Posterior vena cava (tissue), 2 donors: ENCODE results near the gene SH3BGRL3. TPM values are rescaled to one million over a fixed set of nuclear protein-coding genes. Genes with fewer than 3 reads are reported as not detected.
A peak's percentile ranks its signal among the peaks of the same experiment; 100 is the strongest.
"Not testable (repeated sequence)": the region's sequence is repeated elsewhere in the genome, so short reads cannot be mapped to it uniquely, and the experiment has no call there.

Experiments
- DNase-seq: peaks from one replicate; pipeline ENCODE4 v3.0.0-alpha.2; 2020; ENCODE audit warnings: low spot score
- intact Hi-C, 2 donors: fragments of 100-400 bp; cut with DNase I; formaldehyde crosslinking; loops; one replicate each; pipeline versions ENCODE4 v1.14.1 to v1.14.2; 2022 to 2023
- long read RNA-seq, 2 donors: library from polyadenylated mRNA; unstranded; transcript quantifications; one replicate each; pipeline ENCODE4 v2.0.0, GENCODE V29; 2020 to 2021
- total RNA-seq, 2 donors: library from RNA; stranded (reverse); fragmentation: NEBNext Ultra II Directional; extraction: Animal tissue kit (Norgen Biotek cat#: 25700); gene quantifications; one replicate each; pipeline ENCODE4 v1.2.1, GENCODE V29; 2021
- donor health status: DM: yes; HTN: yes; CAD: no.
- donor health status: DM: yes; HTN: yes; CAD: no.

SH3BGRL3 gene
- 100 to 1,000 TPM; 163 to 190 TPM for total RNA-seq
- long read RNA-seq, donor 1, transcript SH3BGRL3-201 (3 exons, 1,661 nt) = major isoform, 49 of 57 reads
- long read RNA-seq, donor 1, partial matches to known transcripts = 5 of 57 reads
- long read RNA-seq, donor 1, other reads (novel, unspliced or antisense) = 2 of 57 reads
- long read RNA-seq, donor 2, transcript SH3BGRL3-202 (2 exons, 768 nt) = minor isoform, 6 of 70 reads
- long read RNA-seq, donor 2, transcript SH3BGRL3-201 (3 exons, 1,661 nt) = major isoform, 54 of 70 reads
- long read RNA-seq, donor 2, partial matches to known transcripts = 8 of 70 reads
- long read RNA-seq, donor 2, other reads (novel, unspliced or antisense) = 2 of 70 reads

DNA sequence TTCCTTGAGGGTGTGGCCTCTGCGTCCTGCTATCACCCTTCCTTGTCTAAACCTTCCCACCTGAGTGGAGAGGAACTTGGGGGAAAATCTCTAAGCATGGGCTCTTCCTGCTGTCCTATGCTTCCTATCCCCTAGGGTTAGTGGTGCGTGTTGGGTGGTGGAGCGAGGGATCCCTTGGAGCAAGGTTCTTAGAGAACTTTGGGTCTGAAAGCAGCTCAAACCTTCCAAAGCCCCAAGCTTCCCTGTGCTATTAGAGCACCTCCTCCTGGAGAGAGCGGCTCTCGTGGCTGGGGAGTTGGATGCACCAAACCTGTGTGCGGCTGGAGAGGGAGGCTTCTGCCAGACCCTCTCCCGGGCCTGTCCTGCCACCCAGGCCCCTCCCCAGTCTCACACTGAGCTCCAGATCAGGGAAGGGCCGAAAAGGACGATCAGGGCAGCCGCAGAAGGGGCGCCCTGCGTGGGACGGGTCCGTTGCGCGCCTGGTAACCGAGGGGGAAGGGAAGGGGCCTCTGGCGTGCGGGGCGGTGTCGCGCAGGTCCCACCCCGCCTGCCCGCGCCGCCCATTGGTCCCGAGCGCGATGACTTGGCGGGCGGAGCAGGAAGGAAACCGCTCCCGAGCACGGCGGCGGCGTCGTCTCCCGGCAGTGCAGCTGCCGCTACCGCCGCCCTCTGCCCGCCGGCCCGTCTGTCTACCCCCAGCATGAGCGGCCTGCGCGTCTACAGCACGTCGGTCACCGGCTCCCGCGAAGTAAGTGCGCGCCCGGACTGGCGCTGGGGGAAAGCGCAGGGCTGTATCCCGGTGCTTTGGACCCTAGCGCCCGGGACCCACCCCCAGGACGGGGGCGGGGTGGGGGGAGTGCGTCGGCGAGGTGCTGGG is at the start of gene SH3BGRL3:
TSS of gene SH3BGRL3 (plus strand) at position 631 of the 877 bp plus-strand sequence. CDS start at position 701, 70 bp downstream.
- DNase-seq = peak; percentile 96
- intact Hi-C loops = no loop called here

DNA sequence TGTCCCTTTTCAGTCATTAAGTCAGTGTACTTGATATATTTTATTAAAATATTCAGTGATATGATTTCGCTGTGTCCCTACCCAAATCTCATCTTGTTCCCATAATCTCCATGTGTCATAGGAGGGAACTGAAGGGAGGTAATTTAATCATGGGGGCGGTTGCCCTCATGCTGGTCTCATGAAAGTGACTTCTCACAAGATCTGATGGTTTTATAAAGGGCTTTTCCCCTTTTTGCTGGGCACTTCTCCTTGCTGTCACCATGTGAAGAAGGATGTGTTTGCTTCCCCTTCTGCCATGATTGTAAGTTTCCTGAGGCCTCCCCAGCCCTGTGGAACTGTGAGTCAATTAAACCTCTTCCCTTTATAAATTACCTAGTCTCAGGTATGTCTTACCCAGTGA is 49.2 kb upstream of the SH3BGRL3 start:
- intact Hi-C loops, DNase-seq: not testable (repeated sequence)

GRCh38 chr1:26233903-26234643 is 45.8 kb upstream of the SH3BGRL3 start, which contains the start of gene CEP85:
CEP85 (plus strand) TSS chr1:26234200; CDS start chr1:26239784, 5,584 bp downstream.
- DNase-seq = peak; percentile 99
- intact Hi-C loops = no loop called here

GRCh38 chr1:26234644-26235370 is 45.1 kb upstream of the SH3BGRL3 start:
- no peak for DNase-seq
- intact Hi-C loops = no loop called here

GRCh38 chr1:26237230-26237966 is 42.5 kb upstream of the SH3BGRL3 start:
- intact Hi-C loops = no loop called here
- DNase-seq = no peak

DNA sequence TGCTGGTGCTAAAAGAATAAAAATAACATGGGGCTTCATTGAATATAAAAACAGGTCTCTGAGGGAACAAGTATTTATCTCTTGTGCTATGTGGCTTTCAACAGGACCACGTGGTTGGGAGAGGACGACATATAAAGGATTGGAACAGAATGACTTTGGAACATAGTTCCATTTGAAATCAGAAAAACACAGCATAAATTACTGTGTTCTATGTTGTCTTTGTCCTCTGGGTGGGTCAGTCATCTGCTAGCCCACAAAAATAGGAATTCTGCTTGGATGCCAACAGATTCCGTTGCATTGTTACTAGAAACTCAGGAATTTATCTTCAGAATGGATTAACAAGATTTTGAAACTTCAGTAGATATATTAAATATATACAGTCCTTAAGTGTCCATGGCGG is 40.0 kb upstream of the SH3BGRL3 start:
- DNase-seq = no peak
- intact Hi-C loops = no loop called here

DNA sequence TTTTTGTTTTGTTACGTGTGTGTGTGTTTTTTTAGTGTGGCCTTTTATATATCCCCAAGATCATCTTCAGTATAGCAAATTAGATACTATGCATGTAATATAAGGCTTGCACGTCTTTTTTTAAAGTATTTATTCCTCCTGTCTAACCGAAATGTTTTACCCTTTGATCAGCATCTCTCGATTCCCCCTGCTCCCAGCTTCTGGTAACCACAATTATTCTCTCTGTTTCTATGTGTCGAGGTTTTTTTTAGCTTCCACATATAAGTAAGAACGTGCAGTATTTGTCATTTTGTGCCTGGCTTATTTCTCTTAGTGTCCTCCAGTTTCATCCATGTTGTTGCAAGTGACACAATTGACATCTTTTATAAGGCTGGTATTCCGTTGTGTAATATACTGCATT is 27.2 kb upstream of the SH3BGRL3 start:
- intact Hi-C loops = no loop called here
- no peak for DNase-seq

GRCh38 chr1:26254404-26254803 is 25.5 kb upstream of the SH3BGRL3 start:
- intact Hi-C loops = no loop called here
- DNase-seq = no peak

DNA sequence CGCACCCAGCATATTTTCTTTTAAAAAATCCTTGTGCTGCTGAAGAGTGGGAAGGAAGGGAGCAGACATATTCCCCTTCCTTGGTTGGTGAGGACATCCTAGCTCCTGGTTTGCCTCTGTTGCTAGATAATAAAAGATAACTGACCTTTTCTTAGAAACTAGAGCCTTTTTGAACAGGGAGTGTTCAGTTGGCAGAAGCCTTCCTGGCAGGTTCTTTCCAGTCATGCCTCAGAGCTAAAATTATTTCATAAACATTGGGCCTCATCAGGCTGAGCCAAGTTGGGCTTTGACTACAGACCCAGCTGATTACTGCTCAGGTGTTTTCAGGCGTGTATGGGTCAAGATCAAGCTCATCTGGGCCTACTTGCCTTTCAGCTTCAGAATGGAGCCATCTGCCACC is 22.7 kb upstream of the SH3BGRL3 start:
- no peak for DNase-seq
- intact Hi-C loops = no loop called here

GRCh38 chr1:26259005-26259404 is 20.9 kb upstream of the SH3BGRL3 start:
- intact Hi-C loops = no loop called here
- DNase-seq = no peak

DNA sequence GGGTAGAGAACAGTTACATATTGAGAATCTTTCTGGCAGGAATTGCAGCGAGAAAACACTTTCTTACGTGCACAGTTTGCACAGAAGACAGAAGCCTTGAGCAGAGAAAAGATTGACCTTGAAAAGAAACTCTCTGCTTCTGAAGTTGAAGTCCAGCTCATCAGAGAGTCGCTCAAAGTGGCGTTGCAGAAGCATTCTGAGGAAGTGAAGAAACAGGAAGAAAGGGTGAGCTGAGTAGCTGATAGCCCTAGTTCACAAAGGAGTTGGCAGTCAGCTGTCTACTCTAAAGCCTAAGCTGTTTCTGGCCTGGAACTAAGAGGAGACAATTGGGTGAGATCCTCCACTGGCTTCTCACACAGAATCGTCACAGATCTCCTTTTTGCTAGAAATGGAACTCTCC is 20.3 kb upstream of the SH3BGRL3 start:
- intact Hi-C loops = no loop called here
- DNase-seq = no peak

DNA sequence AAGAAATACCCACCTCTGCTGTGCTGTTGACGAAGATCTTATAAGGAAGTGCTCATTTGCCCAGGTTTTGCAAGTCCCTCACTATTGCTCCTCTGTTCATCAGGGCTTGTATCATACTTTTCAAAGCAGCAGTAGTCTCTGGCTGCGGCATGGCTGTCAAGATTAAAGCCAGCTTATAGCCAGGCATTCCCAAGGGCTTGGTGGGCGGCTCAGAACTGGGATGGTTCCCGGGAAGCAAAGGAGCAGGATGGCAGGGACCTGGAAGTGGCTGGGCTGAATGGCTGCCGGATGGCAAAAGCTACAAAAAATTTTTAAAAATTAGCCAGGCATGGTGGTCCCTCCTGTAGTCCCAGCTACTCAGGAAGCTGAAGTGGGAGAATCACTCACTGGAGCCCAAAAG is 16.7 kb upstream of the SH3BGRL3 start:
- intact Hi-C loops = no loop called here
- DNase-seq = no peak

DNA sequence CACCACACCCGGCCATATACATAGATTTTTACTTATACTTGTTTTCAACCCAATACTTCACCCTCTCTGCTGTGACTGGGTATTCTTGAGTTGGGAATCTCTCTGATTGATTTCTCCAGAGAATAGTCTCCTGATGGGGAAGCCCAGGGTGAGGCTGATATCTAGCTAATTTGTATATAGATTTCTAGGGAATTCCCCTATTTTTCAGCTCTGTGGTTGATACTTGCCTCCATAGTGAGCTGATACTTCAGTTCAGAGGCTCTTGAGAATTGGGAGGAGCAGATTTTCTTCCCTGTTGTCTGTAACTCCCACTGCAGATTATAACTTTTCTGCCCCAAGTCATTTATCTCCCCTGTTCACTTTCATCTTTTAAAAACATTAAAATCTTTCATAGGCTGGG is 14.5 kb upstream of the SH3BGRL3 start:
- DNase-seq = no peak
- intact Hi-C loops = no loop called here

DNA sequence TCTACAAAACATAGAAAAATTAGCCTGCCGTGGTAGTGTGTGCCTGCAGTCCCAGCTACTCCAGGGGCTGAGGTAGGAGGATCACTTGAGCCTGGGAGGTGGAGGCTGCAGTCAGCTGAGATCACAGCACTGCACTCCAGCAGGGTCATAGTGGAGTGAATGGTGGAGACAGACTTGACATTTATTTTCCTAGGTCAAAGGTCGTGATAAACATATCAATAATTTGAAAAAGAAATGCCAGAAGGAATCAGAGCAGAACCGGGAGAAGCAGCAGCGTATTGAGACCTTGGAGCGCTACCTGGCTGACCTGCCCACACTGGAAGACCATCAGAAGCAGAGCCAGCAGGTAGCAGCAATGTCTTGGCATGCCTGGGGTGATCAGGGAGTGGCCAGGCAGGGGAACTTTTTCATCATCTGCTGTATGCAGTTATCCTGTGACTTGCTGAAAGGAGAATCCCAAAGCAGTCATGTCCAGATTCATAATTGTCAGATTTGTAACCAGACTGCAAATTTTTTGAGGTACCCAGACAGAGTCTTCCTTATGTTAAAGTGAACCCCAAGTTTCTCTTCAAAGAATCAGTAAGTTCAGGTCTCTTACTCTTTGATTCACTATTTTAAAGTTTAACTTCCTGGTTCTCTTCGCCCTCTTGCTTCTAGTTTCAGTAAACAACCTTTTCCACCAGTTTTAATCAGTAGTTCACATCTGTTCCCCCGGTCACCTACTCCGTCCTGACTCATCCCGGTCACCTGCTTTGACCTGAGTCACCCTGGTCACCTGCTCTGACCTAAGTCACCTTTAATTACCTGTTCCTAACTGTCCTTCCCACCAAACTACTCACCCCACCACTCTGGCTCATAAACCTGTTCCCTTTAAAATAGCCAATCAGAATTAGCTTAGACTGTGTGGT is 11.3 kb upstream of the SH3BGRL3 start:
- DNase-seq = no peak
- intact Hi-C loops = no loop called here

DNA sequence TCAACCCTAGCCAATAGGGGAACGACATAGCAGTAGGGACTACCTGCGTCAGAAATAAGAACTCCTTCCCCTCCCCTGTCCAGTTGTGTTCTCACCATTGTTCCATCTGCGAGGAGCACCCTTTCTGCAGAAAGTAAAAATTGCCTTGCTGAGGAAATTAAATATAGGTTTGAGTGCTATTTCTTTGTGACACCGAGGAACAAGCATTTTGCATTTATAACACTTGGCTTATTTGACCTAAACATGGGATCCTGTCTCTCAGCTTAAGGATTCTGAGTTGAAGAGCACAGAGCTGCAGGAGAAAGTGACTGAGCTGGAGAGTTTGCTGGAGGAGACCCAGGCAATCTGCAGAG is 10.7 kb upstream of the SH3BGRL3 start:
- DNase-seq = no peak
- intact Hi-C loops = no loop called here

DNA sequence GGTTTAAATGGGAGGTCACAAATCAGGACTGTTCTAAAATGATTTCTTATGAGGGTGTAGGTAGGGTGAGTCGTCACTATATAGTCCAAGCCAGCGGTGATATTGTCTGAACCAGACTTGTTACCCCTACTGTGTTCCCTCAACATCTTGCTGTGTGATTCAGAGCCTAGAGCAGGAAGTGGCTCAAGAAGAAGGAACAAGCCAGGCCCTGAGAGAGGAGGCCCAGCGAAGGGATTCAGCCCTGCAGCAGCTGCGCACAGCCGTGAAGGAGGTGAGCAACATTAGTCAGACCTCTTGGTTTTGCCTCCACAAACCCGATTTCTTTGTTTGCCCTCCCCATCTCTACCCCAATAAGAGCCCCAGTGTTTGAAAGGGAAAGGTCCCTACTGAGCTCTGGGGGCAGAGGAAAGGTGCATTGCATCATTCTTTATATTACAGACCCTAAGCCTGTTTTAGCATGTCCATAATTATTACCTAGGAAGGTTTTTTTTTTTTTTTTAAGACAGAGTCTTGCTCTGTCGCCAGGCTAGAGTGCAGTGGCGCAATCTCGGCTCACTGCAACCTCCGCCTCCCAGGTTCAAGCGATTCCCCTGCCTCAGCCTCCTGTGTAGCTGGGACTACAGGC is 5.0 kb upstream of the SH3BGRL3 start:
- intact Hi-C loops = loop anchor here (2.0 to 5.0 kb wide), 2 partner anchors 47 to 48 kb away; no protein-coding TSS in a partner anchor
- no peak for DNase-seq
